CD4-positive, alpha-beta T cell (primary cell): ENCODE measurements around the gene FGGY. TPM values are rescaled to one million over a fixed set of nuclear protein-coding genes. Genes with fewer than 3 reads are reported as not detected.

ENCODE experiments used
- ATAC-seq: fragments of 200-7000 bp; cut with Tn5 transposase; one replicate; pipeline ENCODE4 v1.10.0; 2022; ENCODE audit warnings: mild to moderate bottlenecking; ENCODE audit not compliant: poor library complexity
- CTCF ChIA-PET: fragments of 350-600 bp; sonication (Branson Sonifier 250); formaldehyde crosslinking; loops from one replicate; lab custom pipeline; 2021; ENCODE audit warnings: antibody characterized with exemption, inconsistent platforms; lab: Charles Lee
- POLR2A ChIA-PET: fragments of 350-600 bp; sonication (Branson Sonifier 250); formaldehyde crosslinking; loops from one replicate; lab custom pipeline; 2021; ENCODE audit warnings: antibody characterized with exemption, inconsistent platforms; lab: Charles Lee
- DNase-seq, 14 experiments: peaks; one replicate each; pipeline ENCODE4 v3.0.0-alpha.2; 2013 to 2020; ENCODE audit warnings: mixed read lengths in 2 of 14
- H3K27ac ChIP-seq, 2 donors: one replicate each; pipeline versions ENCODE4 v1.5.1 to v1.7.0; 2013; ENCODE audit warnings: low read length in 2 of 2, low read depth in 1 of 2, mild to moderate bottlenecking in 1 of 2
- H3K27me3 ChIP-seq, 2 experiments: 1 replicate in 1 of 2; 2 replicates in 1 of 2; pipeline versions ENCODE4 v1.6.1 to v1.7.0; 2013; ENCODE audit warnings: low read length in 2 of 2, control low read depth in 1 of 2, mild to moderate bottlenecking in 1 of 2, moderate library complexity in 1 of 2; ENCODE audit not compliant: insufficient read depth in 2 of 2, control insufficient read depth in 1 of 2
- H3K36me3 ChIP-seq: one replicate; pipeline ENCODE4 v1.6.1; 2013; ENCODE audit warnings: low read length, control low read depth; ENCODE audit not compliant: insufficient read depth
- H3K4me1 ChIP-seq: one replicate; pipeline ENCODE4 v1.6.1; 2013; ENCODE audit warnings: low read length, control low read depth; ENCODE audit not compliant: insufficient read depth
- H3K4me3 ChIP-seq: one replicate; pipeline ENCODE4 v1.5.1; 2013; ENCODE audit warnings: mild to moderate bottlenecking, low read length, moderate library complexity
- H3K9me3 ChIP-seq, 2 experiments: 1 replicate in 1 of 2; 2 replicates in 1 of 2; pipeline versions ENCODE4 v1.6.1 to v1.7.0; 2013; ENCODE audit warnings: low read length in 2 of 2, mild to moderate bottlenecking in 2 of 2, control low read depth in 1 of 2, moderate library complexity in 1 of 2; ENCODE audit not compliant: control insufficient read depth in 1 of 2, insufficient read depth in 1 of 2
- H3K27ac Mint-ChIP-seq: one replicate; pipeline ENCODE4 v1.8.0; 2020; ENCODE audit warnings: mixed read lengths
- H3K27me3 Mint-ChIP-seq: one replicate; pipeline ENCODE4 v1.8.0; 2021; ENCODE audit warnings: mixed read lengths
- H3K36me3 Mint-ChIP-seq: one replicate; pipeline ENCODE4 v1.8.0; 2021; ENCODE audit warnings: low read depth, mixed read lengths
- H3K4me1 Mint-ChIP-seq: one replicate; pipeline ENCODE4 v1.8.0; 2021; ENCODE audit warnings: low read depth, mixed read lengths
- H3K4me3 Mint-ChIP-seq: one replicate; pipeline ENCODE4 v1.8.0; 2020; ENCODE audit warnings: mild to moderate bottlenecking, mixed read lengths
- H3K9me3 Mint-ChIP-seq: one replicate; pipeline ENCODE4 v1.8.0; 2020; ENCODE audit warnings: mixed read lengths
- CTCF ChIP-seq: fragments of 200-600 bp; IDR thresholded peaks from one replicate; pipeline ENCODE4 v1.8.0; 2022; ENCODE audit warnings: antibody characterized with exemption, mild to moderate bottlenecking
- intact Hi-C, 2 experiments: fragments of 100-400 bp; cut with DNase I in 1 of 2; cut with micrococcal nuclease in 1 of 2; formaldehyde crosslinking; loops; one replicate each; pipeline versions ENCODE4 v1.15.1 to v1.9.0; 2023 to 2025; cut with DNase I, micrococcal nuclease
- total RNA-seq, 174 experiments: library from RNA in 2 of 174; stranded (reverse) in 2 of 174; gene quantifications; one replicate each; pipeline ENCODE4 v1.2.3 and lab custom pipeline; 2021 to 2026

FGGY gene
- total RNA-seq, 2 experiments from 2014 or later = 9.5 to 10.0 TPM

- POLR2A ChIA-PET = no interaction called here
These were observed 229.3 kb downstream of the FGGY start for GRCh38 chr1:59526240-59526639.

DNA sequence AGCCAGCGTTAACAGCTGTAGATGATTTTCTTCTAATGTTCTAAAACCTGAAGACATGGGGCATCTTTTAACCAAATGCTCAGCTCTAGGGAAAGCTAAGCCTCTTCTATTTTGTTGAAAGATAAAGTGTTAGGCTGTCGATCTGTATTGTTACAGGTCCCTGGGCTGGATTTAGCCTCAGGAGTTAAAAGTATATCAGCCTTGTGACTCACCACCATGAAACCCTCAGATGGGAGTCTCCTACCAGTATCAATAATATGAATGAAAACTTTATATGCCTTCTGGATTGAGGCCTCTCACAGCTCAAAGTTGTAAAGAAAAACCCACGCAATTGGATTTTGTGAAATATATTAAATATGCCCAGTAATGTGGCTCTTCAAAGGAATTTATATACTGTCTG lies 231.6 kb downstream of the FGGY start:
- Histone ChIP-seq H3K27ac (no peak overlapping the region), H3K27me3 (no peaks in the 10 kb centered on the region), H3K4me1 (no peaks in the 10 kb centered on the region), H3K36me3 (no peaks in the 10 kb centered on the region), H3K9me3 (no peaks in the 10 kb centered on the region), H3K4me3 (no peak overlapping the region)
- DNase-seq (no peak), ATAC-seq (no peak)
- ChIA-PET POLR2A (no interaction called here), CTCF (no interaction called here)
- intact Hi-C loops = no loop called here
- peaks cover 8% of the 10 kb centered on the region for H3K36me3 Mint-ChIP-seq
- no peaks in the 10 kb centered on the region for H3K27me3 Mint-ChIP-seq
- peaks cover 3% of the 10 kb centered on the region for H3K9me3 Mint-ChIP-seq
- no peak overlapping the region for H3K4me3 Mint-ChIP-seq
- H3K27ac Mint-ChIP-seq = no peak overlapping the region
- no peaks in the 10 kb centered on the region for H3K4me1 Mint-ChIP-seq
- no peak for TF ChIP-seq CTCF

More at GRCh38 chr1:59526240-59526639, 229.3 kb downstream of the FGGY start:
- Mint-ChIP-seq H3K27ac (no peak overlapping the region), H3K36me3 (no peaks in the 10 kb centered on the region), H3K4me1 (no peaks in the 10 kb centered on the region), H3K4me3 (no peak overlapping the region), H3K27me3 (no peaks in the 10 kb centered on the region), H3K9me3 (no peaks in the 10 kb centered on the region)
- no peak for TF ChIP-seq CTCF
- ATAC-seq = no peak
- Histone ChIP-seq H3K27me3 (no peaks in the 10 kb centered on the region), H3K4me3 (no peak overlapping the region), H3K27ac (no peak overlapping the region), H3K4me1 (no peaks in the 10 kb centered on the region), H3K36me3 (no peaks in the 10 kb centered on the region), H3K9me3 (no peaks in the 10 kb centered on the region)
- intact Hi-C loops = no loop called here
- no peak for DNase-seq
- CTCF ChIA-PET = no interaction called here

GRCh38 chr1:59528900-59529299 lies 232.0 kb downstream of the FGGY start:
- H3K9me3 ChIP-seq = no peaks in the 10 kb centered on the region
- CTCF ChIA-PET = no interaction called here
- Mint-ChIP-seq H3K4me3 (no peak overlapping the region), H3K4me1 (no peaks in the 10 kb centered on the region), H3K27me3 (no peaks in the 10 kb centered on the region), H3K36me3 (peaks cover 8% of the 10 kb centered on the region), H3K27ac (no peak overlapping the region), H3K9me3 (peaks cover 3% of the 10 kb centered on the region)
- H3K4me1 ChIP-seq = no peaks in the 10 kb centered on the region
- H3K4me3 ChIP-seq = no peak overlapping the region
- H3K27me3 ChIP-seq = no peaks in the 10 kb centered on the region
- intact Hi-C loops = no loop called here
- TF ChIP-seq CTCF = no peak
- H3K27ac ChIP-seq = no peak overlapping the region
- POLR2A ChIA-PET = no interaction called here
- DNase-seq = no peak
- H3K36me3 ChIP-seq = no peaks in the 10 kb centered on the region
- ATAC-seq = no peak
